MM.1S (cell line): ENCODE data around the gene MARCHF10.

Experiments used
- DNase-seq: peaks from one replicate; pipeline ENCODE4 v3.0.0-alpha.2; 2015
- H2AFZ ChIP-seq: fragments of 300-600 bp; sonication (generic); 2 replicates; pipeline ENCODE4 v1.6.0; 2016; ENCODE audit warnings: antibody characterized with exemption, low read length
- H3F3A ChIP-seq: fragments of 300-600 bp; sonication (generic); 2 replicates; pipeline ENCODE4 v1.6.1; 2016; ENCODE audit warnings: mild to moderate bottlenecking, antibody characterized with exemption, low read length, moderate library complexity, mixed read lengths; ENCODE audit not compliant: insufficient read depth
- H3K27ac ChIP-seq: fragments of 300-600 bp; sonication (generic); 2 replicates; pipeline ENCODE4 v1.5.1; 2016; ENCODE audit warnings: mild to moderate bottlenecking, low read length
- H3K27me3 ChIP-seq: fragments of 300-600 bp; sonication (generic); replicated peaks from 2 replicates; pipeline ENCODE4 v1.6.0; 2016; ENCODE audit warnings: low read length; ENCODE audit not compliant: insufficient read depth
- H3K36me3 ChIP-seq: fragments of 300-600 bp; sonication (generic); replicated peaks from 2 replicates; pipeline ENCODE4 v1.6.1; 2016; ENCODE audit warnings: mild to moderate bottlenecking, low read length, mixed read lengths; ENCODE audit not compliant: insufficient read depth
- H3K4me1 ChIP-seq: fragments of 300-600 bp; sonication (generic); 2 replicates; pipeline ENCODE4 v1.6.1; 2016; ENCODE audit warnings: low read length, mixed read lengths
- H3K4me2 ChIP-seq: fragments of 300-600 bp; sonication (generic); 2 replicates; pipeline ENCODE4 v1.6.0; 2016; ENCODE audit warnings: low read depth, low read length
- H3K4me3 ChIP-seq: fragments of 300-600 bp; sonication (generic); 2 replicates; pipeline ENCODE4 v1.5.1; 2016; ENCODE audit warnings: low read length, mixed read lengths
- H3K79me2 ChIP-seq: fragments of 300-600 bp; sonication (generic); 2 replicates; pipeline ENCODE4 v1.6.1; 2016; ENCODE audit warnings: mixed run types, low read length, mixed read lengths
- H3K9ac ChIP-seq: fragments of 300-600 bp; sonication (generic); 2 replicates; pipeline ENCODE4 v1.6.1; 2016; ENCODE audit warnings: low read length, mixed read lengths
- H3K9me2 ChIP-seq: fragments of 300-600 bp; sonication (generic); replicated peaks from 2 replicates; pipeline ENCODE4 v1.6.1; 2016; ENCODE audit warnings: mild to moderate bottlenecking, low read length, mixed read lengths; ENCODE audit not compliant: insufficient read depth
- H3K9me3 ChIP-seq: fragments of 300-600 bp; sonication (generic); replicated peaks from 2 replicates; pipeline ENCODE4 v1.6.1; 2016; ENCODE audit warnings: mild to moderate bottlenecking, low read length, mixed read lengths; ENCODE audit not compliant: insufficient read depth
- H4K20me1 ChIP-seq: fragments of 300-600 bp; sonication (generic); 2 replicates; pipeline ENCODE4 v1.6.1; 2016; ENCODE audit warnings: mild to moderate bottlenecking, low read length, moderate library complexity, mixed read lengths; ENCODE audit not compliant: insufficient read depth
- CTCF ChIP-seq: fragments of 300-600 bp; sonication (generic); IDR thresholded peaks from 2 replicates; pipeline ENCODE4 v1.5.1; 2016; ENCODE audit warnings: antibody characterized with exemption, low read length, mixed read lengths
- EZH2 ChIP-seq: fragments of 300-600 bp; sonication (generic); optimal IDR thresholded peaks from 2 replicates; pipeline ENCODE3; 2017; ENCODE audit warnings: low read depth, mild to moderate bottlenecking, antibody characterized with exemption, low read length, mixed read lengths
- EZH2phosphoT487 ChIP-seq: fragments of 300-600 bp; sonication (generic); IDR thresholded peaks from 2 replicates; pipeline ENCODE4 v1.6.1; 2018; ENCODE audit warnings: antibody characterized with exemption, low read length

MARCHF10 gene

GRCh38 chr17:62808576-62808970 lies 459 bp upstream of the MARCHF10 start:
- no peak overlapping the region for H3K4me2 ChIP-seq
- H3K9me2 ChIP-seq = no peaks in the 10 kb centered on the region
- H2AFZ ChIP-seq = no peak overlapping the region
- H3K9me3 ChIP-seq = no peaks in the 10 kb centered on the region
- no peaks in the 10 kb centered on the region for H3K27me3 ChIP-seq
- DNase-seq = no peak
- no peak overlapping the region for H3K27ac ChIP-seq
- H3F3A ChIP-seq = no peaks in the 10 kb centered on the region
- TF ChIP-seq EZH2phosphoT487 (no peak), EZH2 (no peak), CTCF (no peak)
- H3K4me1 ChIP-seq = no peaks in the 10 kb centered on the region
- no peaks in the 10 kb centered on the region for H3K79me2 ChIP-seq
- H4K20me1 ChIP-seq = no peaks in the 10 kb centered on the region
- H3K9ac ChIP-seq = no peak overlapping the region
- H3K36me3 ChIP-seq = no peaks in the 10 kb centered on the region
- H3K4me3 ChIP-seq = no peak overlapping the region

GRCh38 chr17:62805234-62805633 lies 2.9 kb downstream of the MARCHF10 start:
- no peaks in the 10 kb centered on the region for H4K20me1 ChIP-seq
- no peak overlapping the region for H2AFZ ChIP-seq
- H3F3A ChIP-seq = no peaks in the 10 kb centered on the region
- H3K9me3 ChIP-seq = no peaks in the 10 kb centered on the region
- no peak for DNase-seq
- H3K9ac ChIP-seq = no peak overlapping the region
- no peaks in the 10 kb centered on the region for H3K4me1 ChIP-seq
- no peak for TF ChIP-seq CTCF
- no peak for TF ChIP-seq EZH2phosphoT487
- no peaks in the 10 kb centered on the region for H3K79me2 ChIP-seq
- H3K36me3 ChIP-seq = no peaks in the 10 kb centered on the region
- H3K27me3 ChIP-seq = no peaks in the 10 kb centered on the region
- no peak overlapping the region for H3K27ac ChIP-seq
- H3K4me2 ChIP-seq = no peak overlapping the region
- H3K9me2 ChIP-seq = no peaks in the 10 kb centered on the region
- H3K4me3 ChIP-seq = no peak overlapping the region

GRCh38 chr17:62804822-62805221 lies 3.3 kb downstream of the MARCHF10 start:
- no peak for DNase-seq
- Histone ChIP-seq H3K9me2 (no peaks in the 10 kb centered on the region), H3K9ac (no peak overlapping the region), H3K79me2 (no peaks in the 10 kb centered on the region), H2AFZ (no peak overlapping the region), H3K4me3 (no peak overlapping the region), H3F3A (no peaks in the 10 kb centered on the region), H3K4me2 (no peak overlapping the region), H3K27me3 (no peaks in the 10 kb centered on the region), H3K9me3 (no peaks in the 10 kb centered on the region), H3K36me3 (no peaks in the 10 kb centered on the region), H3K4me1 (no peaks in the 10 kb centered on the region), H4K20me1 (no peaks in the 10 kb centered on the region), H3K27ac (no peak overlapping the region)
- TF ChIP-seq CTCF (no peak), EZH2 (no peak), EZH2phosphoT487 (no peak)
